Neural cell (in vitro differentiated cells): ENCODE measurements around the gene LIG1. TPM values are rescaled to one million over a fixed set of nuclear protein-coding genes. Genes with fewer than 3 reads are reported as not detected.

Experiments
- H2AFZ ChIP-seq: fragments of 200-600, 300-800 bp; sonication (generic), shearing (Covaris generic); 2 replicates; pipeline ENCODE4 v1.6.0; 2014; ENCODE audit warnings: low read depth, mild to moderate bottlenecking, antibody characterized with exemption, low read length, moderate library complexity
- H3F3A ChIP-seq: fragments of 200-600 bp; shearing (Covaris generic); 2 replicates; pipeline ENCODE4 v1.6.1; 2016; ENCODE audit warnings: mild to moderate bottlenecking, moderate library complexity, mixed read lengths, antibody characterized with exemption, low read length; ENCODE audit not compliant: insufficient read depth, poor library complexity, severe bottlenecking
- H3K27ac ChIP-seq: fragments of 200-600, 300-800 bp; sonication (generic), shearing (Covaris generic); 2 replicates; pipeline ENCODE4 v1.5.1; 2014; ENCODE audit warnings: mild to moderate bottlenecking, low read length, moderate library complexity
- H3K27me3 ChIP-seq: fragments of 300-800, 200-600 bp; sonication (generic), shearing (Covaris generic); 2 replicates; pipeline ENCODE4 v1.6.0; 2014; ENCODE audit warnings: mild to moderate bottlenecking, low read depth, low read length, moderate library complexity; ENCODE audit not compliant: insufficient read depth
- H3K36me3 ChIP-seq: fragments of 300-800, 200-600 bp; sonication (generic), shearing (Covaris generic); 2 replicates; pipeline ENCODE4 v1.5.1; 2014; ENCODE audit warnings: mild to moderate bottlenecking, antibody characterized with exemption, low read length, moderate library complexity; ENCODE audit not compliant: insufficient read depth
- H3K4me2 ChIP-seq: fragments of 300-800, 200-600 bp; sonication (generic), shearing (Covaris generic); 2 replicates; pipeline ENCODE4 v1.6.0; 2014; ENCODE audit warnings: mild to moderate bottlenecking, low read length
- H3K4me3 ChIP-seq: fragments of 300-800, 200-600 bp; sonication (generic), shearing (Covaris generic); 2 replicates; pipeline ENCODE4 v1.5.1; 2014; ENCODE audit warnings: mild to moderate bottlenecking, low read length, moderate library complexity
- H3K79me2 ChIP-seq: fragments of 200-600 bp; shearing (Covaris generic); replicated peaks from 2 replicates; pipeline ENCODE4 v1.6.0; 2014; ENCODE audit warnings: mild to moderate bottlenecking, low read length, moderate library complexity; ENCODE audit not compliant: insufficient read depth
- H3K9ac ChIP-seq: fragments of 300-800, 200-600 bp; sonication (generic), shearing (Covaris generic); 2 replicates; pipeline ENCODE4 v1.6.1; 2016; ENCODE audit warnings: mild to moderate bottlenecking, low read length, mixed read lengths
- H3K9me2 ChIP-seq: fragments of 200-600 bp; shearing (Covaris generic); 2 replicates; pipeline ENCODE4 v1.6.1; 2016; ENCODE audit warnings: mild to moderate bottlenecking, low read length, mixed read lengths; ENCODE audit not compliant: insufficient read depth
- H3K9me3 ChIP-seq: fragments of 200-600, 300-800 bp; sonication (generic), shearing (Covaris generic); 2 replicates; pipeline ENCODE4 v1.6.1; 2016; ENCODE audit warnings: mild to moderate bottlenecking, mixed run types, low read length, moderate library complexity, mixed read lengths
- H4K20me1 ChIP-seq: fragments of 200-600 bp; shearing (Covaris generic); 2 replicates; pipeline ENCODE4 v1.6.1; 2016; ENCODE audit warnings: mild to moderate bottlenecking, mixed run types; ENCODE audit not compliant: insufficient read depth
- EP300 ChIP-seq: fragments of 450-650 bp; conservative IDR thresholded peaks from 2 replicates; pipeline ENCODE4 v1.6.1; 2014; ENCODE audit warnings: antibody characterized with exemption, mild to moderate bottlenecking, moderate library complexity; ENCODE audit not compliant: poor library complexity, severe bottlenecking
- EZH2 ChIP-seq: fragments of 200-600, 300-800 bp; shearing (Covaris generic), sonication (generic); IDR thresholded peaks from 2 replicates; pipeline ENCODE4 v1.6.1; 2014; ENCODE audit warnings: antibody characterized with exemption, low read length, borderline replicate concordance, mild to moderate bottlenecking; ENCODE audit not compliant: insufficient read depth, poor library complexity, severe bottlenecking
- MXI1 ChIP-seq: fragments of 450-650 bp; conservative IDR thresholded peaks from 2 replicates; pipeline ENCODE4 v1.6.1; 2014; ENCODE audit warnings: antibody characterized with exemption, mild to moderate bottlenecking; ENCODE audit not compliant: poor library complexity, severe bottlenecking
- POLR2AphosphoS5 ChIP-seq: IDR thresholded peaks from 2 replicates; pipeline ENCODE4 v1.6.1; 2012
- RAD21 ChIP-seq: fragments of 450-650 bp; conservative IDR thresholded peaks from 2 replicates; pipeline ENCODE4 v1.6.1; 2014; ENCODE audit warnings: antibody characterized with exemption, mild to moderate bottlenecking, moderate library complexity
- SMC3 ChIP-seq: fragments of 450-650 bp; conservative IDR thresholded peaks from 2 replicates; pipeline ENCODE4 v1.6.1; 2014; ENCODE audit warnings: antibody characterized with exemption, mild to moderate bottlenecking, moderate library complexity; ENCODE audit not compliant: poor library complexity
- TAF1 ChIP-seq: IDR thresholded peaks from 2 replicates; pipeline ENCODE4 v1.6.1; 2012; ENCODE audit warnings: low read depth
- polyA plus RNA-seq: library from polyadenylated mRNA; depleted of rRNA; stranded (reverse); fragments of >200 nt; gene quantifications from 2 replicates; pipeline ENCODE4 v1.2.3, GENCODE V29; 2014
- TF ChIP-seq, protein P1 (sequence below): IDR thresholded peaks from 2 replicates; pipeline ENCODE4 v1.6.1; 2012; ENCODE audit warnings: borderline replicate concordance
- TF ChIP-seq, protein P2 (sequence below): fragments of 450-650 bp; IDR thresholded peaks from 2 replicates; pipeline ENCODE4 v1.5.1; 2014; ENCODE audit warnings: antibody characterized with exemption, mild to moderate bottlenecking, moderate library complexity; ENCODE audit not compliant: poor library complexity, severe bottlenecking

LIG1 gene
- polyA plus RNA-seq, 1 donor from 2014 or later, result 33.9 TPM

DNA sequence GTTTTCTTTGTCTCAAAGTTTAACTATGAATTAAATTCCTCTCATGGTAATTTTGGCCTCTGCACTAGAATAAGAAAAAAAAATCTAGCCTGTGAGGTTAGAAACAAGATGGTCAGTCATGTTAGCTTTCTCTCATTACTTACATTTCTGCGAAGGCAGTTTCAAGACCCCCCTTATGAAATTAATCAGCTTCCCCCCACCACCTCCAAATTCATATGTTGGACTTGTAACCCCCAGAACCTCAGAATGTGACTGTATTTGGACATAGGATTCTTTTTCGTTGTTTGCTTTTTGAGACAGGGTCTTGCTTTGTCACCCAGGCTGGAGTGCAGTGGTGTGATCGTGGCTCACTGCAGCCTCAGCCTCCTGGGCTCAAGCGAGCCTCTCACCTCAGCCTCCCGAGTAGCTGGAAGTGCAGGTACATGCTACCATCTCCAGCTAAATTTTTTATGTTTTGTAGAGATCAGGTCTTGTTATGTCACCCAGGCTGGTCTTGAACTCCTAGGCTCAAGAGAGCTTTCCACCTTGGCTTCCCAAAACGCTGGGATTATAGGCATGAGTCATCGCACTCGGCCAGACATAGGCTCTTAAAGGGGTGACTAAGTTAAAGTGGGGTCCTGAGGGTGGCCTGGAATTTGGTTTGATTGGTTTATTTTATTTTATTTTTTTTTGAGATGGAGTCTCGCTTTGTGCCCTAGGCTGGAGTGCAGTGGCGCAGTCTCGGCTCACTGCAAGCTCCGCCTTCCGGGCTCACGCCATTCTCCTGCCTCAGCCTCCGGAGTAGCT lies 61.0 kb downstream of the LIG1 start:
- Histone ChIP-seq H3K9me3 (no peaks in the 10 kb centered on the region), H3F3A (no peaks in the 10 kb centered on the region), H3K36me3 (no peaks in the 10 kb centered on the region), H3K27me3 (no peaks in the 10 kb centered on the region), H3K4me2 (no peak overlapping the region), H3K79me2 (no peaks in the 10 kb centered on the region), H3K9ac (no peak overlapping the region), H2AFZ (no peak overlapping the region), H3K4me3 (no peak overlapping the region), H3K27ac (no peak overlapping the region), H4K20me1 (no peaks in the 10 kb centered on the region), H3K9me2 (no peaks in the 10 kb centered on the region)
- TF ChIP-seq MXI1 (no peak), RAD21 (no peak), POLR2AphosphoS5 (no peak), EZH2 (no peak), EP300 (no peak), SMC3 (no peak), TAF1 (no peak)

DNA sequence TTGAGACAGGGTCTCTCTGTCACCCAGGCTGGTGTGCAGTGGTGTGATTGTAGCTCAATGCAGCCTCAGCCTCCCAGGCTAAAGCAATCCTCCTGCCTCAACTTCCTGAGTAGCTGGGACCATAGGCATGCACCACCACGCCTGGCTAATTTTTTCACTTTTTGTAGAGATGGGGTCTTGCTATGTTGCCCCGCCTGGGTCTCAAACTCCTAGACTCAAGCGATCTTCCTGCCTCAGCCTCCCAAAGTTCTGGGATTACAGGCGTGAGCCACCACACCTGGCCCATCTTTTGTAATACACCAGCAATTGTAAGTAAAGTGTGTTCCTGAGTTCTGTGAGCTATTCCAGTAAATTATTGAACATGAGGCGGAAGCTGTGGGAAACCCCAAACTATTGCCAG lies 66.2 kb downstream of the LIG1 start:
- no peak overlapping the region for H3K4me2 ChIP-seq
- no peak overlapping the region for H3K9ac ChIP-seq
- no peaks in the 10 kb centered on the region for H3K9me2 ChIP-seq
- no peak overlapping the region for H3K4me3 ChIP-seq
- no peak overlapping the region for H3K27ac ChIP-seq
- no peaks in the 10 kb centered on the region for H3K9me3 ChIP-seq
- H3K27me3 ChIP-seq, result no peaks in the 10 kb centered on the region
- TF ChIP-seq, protein P1, sequence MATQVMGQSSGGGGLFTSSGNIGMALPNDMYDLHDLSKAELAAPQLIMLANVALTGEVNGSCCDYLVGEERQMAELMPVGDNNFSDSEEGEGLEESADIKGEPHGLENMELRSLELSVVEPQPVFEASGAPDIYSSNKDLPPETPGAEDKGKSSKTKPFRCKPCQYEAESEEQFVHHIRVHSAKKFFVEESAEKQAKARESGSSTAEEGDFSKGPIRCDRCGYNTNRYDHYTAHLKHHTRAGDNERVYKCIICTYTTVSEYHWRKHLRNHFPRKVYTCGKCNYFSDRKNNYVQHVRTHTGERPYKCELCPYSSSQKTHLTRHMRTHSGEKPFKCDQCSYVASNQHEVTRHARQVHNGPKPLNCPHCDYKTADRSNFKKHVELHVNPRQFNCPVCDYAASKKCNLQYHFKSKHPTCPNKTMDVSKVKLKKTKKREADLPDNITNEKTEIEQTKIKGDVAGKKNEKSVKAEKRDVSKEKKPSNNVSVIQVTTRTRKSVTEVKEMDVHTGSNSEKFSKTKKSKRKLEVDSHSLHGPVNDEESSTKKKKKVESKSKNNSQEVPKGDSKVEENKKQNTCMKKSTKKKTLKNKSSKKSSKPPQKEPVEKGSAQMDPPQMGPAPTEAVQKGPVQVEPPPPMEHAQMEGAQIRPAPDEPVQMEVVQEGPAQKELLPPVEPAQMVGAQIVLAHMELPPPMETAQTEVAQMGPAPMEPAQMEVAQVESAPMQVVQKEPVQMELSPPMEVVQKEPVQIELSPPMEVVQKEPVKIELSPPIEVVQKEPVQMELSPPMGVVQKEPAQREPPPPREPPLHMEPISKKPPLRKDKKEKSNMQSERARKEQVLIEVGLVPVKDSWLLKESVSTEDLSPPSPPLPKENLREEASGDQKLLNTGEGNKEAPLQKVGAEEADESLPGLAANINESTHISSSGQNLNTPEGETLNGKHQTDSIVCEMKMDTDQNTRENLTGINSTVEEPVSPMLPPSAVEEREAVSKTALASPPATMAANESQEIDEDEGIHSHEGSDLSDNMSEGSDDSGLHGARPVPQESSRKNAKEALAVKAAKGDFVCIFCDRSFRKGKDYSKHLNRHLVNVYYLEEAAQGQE, result no peak
- TF ChIP-seq SMC3 (no peak), EZH2 (no peak)
- no peak overlapping the region for H2AFZ ChIP-seq
- no peaks in the 10 kb centered on the region for H3F3A ChIP-seq
- no peaks in the 10 kb centered on the region for H3K79me2 ChIP-seq
- H4K20me1 ChIP-seq, result no peaks in the 10 kb centered on the region
- no peaks in the 10 kb centered on the region for H3K36me3 ChIP-seq

DNA sequence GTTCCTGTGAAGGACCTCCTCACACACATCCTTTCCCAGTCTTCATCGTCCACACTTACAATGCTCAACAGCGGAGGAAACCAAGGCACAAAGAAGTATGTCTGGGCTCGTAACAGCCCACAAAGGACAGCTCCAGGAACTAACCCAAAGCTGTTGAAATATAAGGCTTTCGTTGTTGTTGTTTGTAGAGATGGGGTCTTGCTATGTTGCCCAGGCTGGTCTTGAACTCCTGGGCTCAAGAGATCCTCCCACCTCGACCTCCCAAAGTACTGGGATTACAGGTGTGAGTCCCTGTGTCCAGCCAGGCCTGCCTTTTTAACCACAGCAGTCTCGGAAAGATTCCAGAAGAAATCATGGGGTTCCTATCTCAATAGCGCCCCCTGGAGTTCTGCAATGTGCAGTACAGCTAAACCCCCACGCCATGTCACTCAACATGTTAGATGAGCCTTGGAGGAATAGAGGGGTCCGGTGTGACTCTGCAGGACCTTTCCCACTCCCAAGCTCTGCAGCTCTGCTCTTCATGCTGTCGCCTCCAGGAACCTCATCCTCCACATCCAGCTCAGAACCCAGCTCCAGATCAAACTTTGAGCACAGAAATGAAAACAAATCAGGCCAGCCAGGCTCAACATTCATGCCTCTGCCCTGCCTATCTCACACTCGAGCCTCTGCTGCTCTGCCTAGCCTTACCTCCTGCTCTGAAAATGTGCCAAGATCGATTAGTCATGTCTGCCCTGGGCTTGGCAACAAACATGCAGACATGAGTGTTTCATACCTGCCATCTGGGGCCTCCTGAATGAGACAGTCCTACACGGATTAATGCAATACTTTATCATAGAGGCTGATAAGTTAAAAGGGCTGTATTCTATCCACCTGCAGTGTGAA lies 67.0 kb downstream of the LIG1 start:
- H2AFZ ChIP-seq, result no peak overlapping the region
- no peaks in the 10 kb centered on the region for H4K20me1 ChIP-seq
- H3K27me3 ChIP-seq, result no peaks in the 10 kb centered on the region
- H3K27ac ChIP-seq, result no peak overlapping the region
- no peak overlapping the region for H3K4me2 ChIP-seq
- no peaks in the 10 kb centered on the region for H3K9me3 ChIP-seq
- no peaks in the 10 kb centered on the region for H3F3A ChIP-seq
- H3K4me3 ChIP-seq, result no peak overlapping the region
- TF ChIP-seq MXI1 (no peak), POLR2AphosphoS5 (no peak), SMC3 (peak; percentile 10), EZH2 (no peak)
- TF ChIP-seq, protein P2, sequence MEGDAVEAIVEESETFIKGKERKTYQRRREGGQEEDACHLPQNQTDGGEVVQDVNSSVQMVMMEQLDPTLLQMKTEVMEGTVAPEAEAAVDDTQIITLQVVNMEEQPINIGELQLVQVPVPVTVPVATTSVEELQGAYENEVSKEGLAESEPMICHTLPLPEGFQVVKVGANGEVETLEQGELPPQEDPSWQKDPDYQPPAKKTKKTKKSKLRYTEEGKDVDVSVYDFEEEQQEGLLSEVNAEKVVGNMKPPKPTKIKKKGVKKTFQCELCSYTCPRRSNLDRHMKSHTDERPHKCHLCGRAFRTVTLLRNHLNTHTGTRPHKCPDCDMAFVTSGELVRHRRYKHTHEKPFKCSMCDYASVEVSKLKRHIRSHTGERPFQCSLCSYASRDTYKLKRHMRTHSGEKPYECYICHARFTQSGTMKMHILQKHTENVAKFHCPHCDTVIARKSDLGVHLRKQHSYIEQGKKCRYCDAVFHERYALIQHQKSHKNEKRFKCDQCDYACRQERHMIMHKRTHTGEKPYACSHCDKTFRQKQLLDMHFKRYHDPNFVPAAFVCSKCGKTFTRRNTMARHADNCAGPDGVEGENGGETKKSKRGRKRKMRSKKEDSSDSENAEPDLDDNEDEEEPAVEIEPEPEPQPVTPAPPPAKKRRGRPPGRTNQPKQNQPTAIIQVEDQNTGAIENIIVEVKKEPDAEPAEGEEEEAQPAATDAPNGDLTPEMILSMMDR, result peak; percentile 32
- TF ChIP-seq, protein P1, result no peak
- H3K9ac ChIP-seq, result no peak overlapping the region
- H3K36me3 ChIP-seq, result no peaks in the 10 kb centered on the region
- no peaks in the 10 kb centered on the region for H3K79me2 ChIP-seq
- H3K9me2 ChIP-seq, result no peaks in the 10 kb centered on the region
